H54 (cell line): ENCODE data around the gene TUBGCP6.

Experiments
- DNase-seq: peaks from one replicate; pipeline ENCODE4 v3.0.0; 2011; ENCODE audit warnings: low spot score, mixed read lengths; ENCODE audit not compliant: insufficient read length
- FAIRE-seq: peaks from 3 replicates; lab custom pipeline; 2011; peaks lifted over from hg19 to GRCh38; lab: Jason Lieb, UNC
- POLR2A ChIP-seq: IDR thresholded peaks from 2 replicates; pipeline ENCODE4 v1.6.1; 2011; ENCODE audit warnings: low read depth, mild to moderate bottlenecking, low read length

TUBGCP6 gene

GRCh38 chr22:50246242-50247175 lies 1.7 kb upstream of the TUBGCP6 start:
- no peak for TF ChIP-seq POLR2A
- no peak for FAIRE-seq
- no peak for DNase-seq

GRCh38 chr22:50245214-50246072 lies 620 bp upstream of the TUBGCP6 start:
- FAIRE-seq (no peak), DNase-seq (no peak)
- no peak for TF ChIP-seq POLR2A

- no peak for FAIRE-seq
- DNase-seq, result no peak
These were observed 971 bp downstream of the TUBGCP6 start for GRCh38 chr22:50243685-50244419.

GRCh38 chr22:50242406-50242949 lies 2.3 kb downstream of the TUBGCP6 start:
- no peak for TF ChIP-seq POLR2A
- FAIRE-seq (no peak), DNase-seq (no peak)

More at GRCh38 chr22:50243685-50244419, 971 bp downstream of the TUBGCP6 start:
- TF ChIP-seq POLR2A, result no peak

GRCh38 chr22:50238755-50239154 lies 6.1 kb downstream of the TUBGCP6 start:
- DNase-seq (no peak), FAIRE-seq (no peak)
- no peak for TF ChIP-seq POLR2A

- TF ChIP-seq POLR2A, result no peak
- FAIRE-seq (no peak), DNase-seq (no peak)
These were observed 8.0 kb downstream of the TUBGCP6 start for GRCh38 chr22:50236731-50237409.

GRCh38 chr22:50233223-50233622 lies 11.6 kb downstream of the TUBGCP6 start:
- FAIRE-seq (no peak), DNase-seq (no peak)
- no peak for TF ChIP-seq POLR2A

GRCh38 chr22:50232481-50233151 lies 12.2 kb downstream of the TUBGCP6 start:
- DNase-seq, result no peak
- TF ChIP-seq POLR2A, result no peak
- no peak for FAIRE-seq

- TF ChIP-seq POLR2A, result no peak
- DNase-seq, result no peak
- no peak for FAIRE-seq
These were observed 15.5 kb downstream of the TUBGCP6 start for GRCh38 chr22:50229370-50229769.

GRCh38 chr22:50228366-50228765 lies 16.5 kb downstream of the TUBGCP6 start:
- no peak for TF ChIP-seq POLR2A
- DNase-seq, result no peak
- FAIRE-seq, result no peak

GRCh38 chr22:50227579-50228215 lies 17.1 kb downstream of the TUBGCP6 start:
- DNase-seq, result no peak
- no peak for TF ChIP-seq POLR2A
- no peak for FAIRE-seq

- TF ChIP-seq POLR2A, result no peak
- DNase-seq (no peak), FAIRE-seq (no peak)
These were observed 18.0 kb downstream of the TUBGCP6 start for GRCh38 chr22:50226875-50227165.
